A375 (cell line): Measurements from ENCODE around the gene RBP5. TPM values are rescaled to one million over a fixed set of nuclear protein-coding genes. Genes with fewer than 3 reads are reported as not detected.

Experiments
- small RNA-seq: library from RNA; depleted of rRNA; stranded (forward); fragments of <200 nt; gene quantifications from one replicate; pipeline ENCODE3, GENCODE V24; 2014
- total RNA-seq: library from RNA; depleted of rRNA; stranded (reverse); fragments of >200 nt; shearing (Covaris generic); gene quantifications from 2 replicates; pipeline ENCODE4 v1.2.3, GENCODE V29; 2014; rRNA removed

The RBP5 gene, protein sequence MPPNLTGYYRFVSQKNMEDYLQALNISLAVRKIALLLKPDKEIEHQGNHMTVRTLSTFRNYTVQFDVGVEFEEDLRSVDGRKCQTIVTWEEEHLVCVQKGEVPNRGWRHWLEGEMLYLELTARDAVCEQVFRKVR
- not detected in 2 replicates for total RNA-seq

DNA sequence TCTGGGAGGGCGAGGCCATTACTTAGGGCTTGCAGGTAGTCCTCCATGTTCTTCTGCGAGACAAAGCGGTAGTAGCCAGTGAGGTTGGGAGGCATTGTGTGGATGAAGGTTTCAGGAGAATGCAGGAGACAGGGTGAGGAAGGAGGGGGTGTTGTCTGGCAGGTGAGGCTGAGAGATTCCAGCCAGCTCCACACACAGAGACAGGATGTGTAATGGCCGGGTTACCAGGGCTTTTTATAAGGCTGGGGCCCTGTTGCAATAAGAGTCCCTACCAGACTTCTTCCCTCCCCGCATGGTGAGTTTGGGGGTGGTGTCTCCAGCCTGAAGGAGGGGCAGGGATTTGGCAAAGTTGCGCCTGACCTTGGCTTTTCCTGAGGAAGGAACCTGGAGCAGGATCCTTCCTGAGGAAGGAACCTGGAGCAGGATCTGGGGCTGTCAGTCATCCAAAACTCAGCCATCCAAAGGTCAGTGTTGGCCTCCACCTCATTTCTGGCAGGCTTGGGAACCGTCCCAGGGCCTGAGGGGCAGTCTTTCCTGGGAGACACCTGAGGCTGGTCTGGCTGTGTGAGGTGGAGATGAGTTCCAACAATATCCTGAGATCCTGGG, at the start of gene RBP5:
TSS of gene RBP5 (minus strand) at position 209 of the 606 bp plus-strand sequence. CDS start at position 95, 114 bp downstream.

DNA sequence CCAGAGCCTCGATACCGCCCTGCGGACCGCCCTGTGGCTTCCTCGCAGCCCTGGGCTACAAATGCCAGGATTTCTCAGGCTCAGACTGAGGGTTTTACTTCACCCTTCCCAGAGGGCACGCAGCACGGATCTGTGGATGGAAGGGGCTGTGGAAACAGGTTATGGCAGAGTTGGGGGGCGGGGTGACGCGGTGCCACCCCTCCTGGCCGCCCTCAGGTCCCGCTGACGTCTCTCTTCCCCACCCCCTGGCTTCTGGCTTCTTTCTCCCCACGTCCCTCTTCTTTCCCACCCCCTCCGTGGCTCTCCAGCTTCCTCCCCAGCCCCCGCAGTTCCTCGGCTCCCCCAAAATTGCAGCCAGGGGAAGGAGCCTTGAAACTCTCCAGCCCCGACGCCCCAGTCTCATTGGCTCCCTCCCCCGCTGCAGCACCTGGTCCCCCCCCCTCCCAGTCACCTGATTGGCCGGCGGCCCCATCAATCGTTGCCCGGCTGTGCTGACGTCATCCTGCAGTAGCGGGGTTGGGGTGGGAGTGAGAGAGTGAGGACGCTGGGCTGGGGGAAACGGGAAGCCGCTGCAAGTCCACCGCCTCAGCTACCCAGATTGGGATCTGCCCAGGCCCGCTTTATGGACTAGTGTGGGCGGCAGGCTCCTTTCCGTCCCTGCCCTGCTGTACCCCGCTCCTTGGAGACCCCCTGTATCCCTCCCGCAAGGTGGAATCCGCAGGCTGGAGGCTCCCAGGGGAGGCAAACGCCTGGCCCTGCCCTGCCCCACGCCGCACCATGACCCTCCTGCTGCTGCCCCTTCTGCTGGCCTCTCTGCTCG, 1.4 kb upstream of the RBP5 start, which contains the start of gene CLSTN3:
TSS of gene CLSTN3 (plus strand) at position 500 of the 820 bp plus-strand sequence. CDS start at position 778, 278 bp downstream.

DNA sequence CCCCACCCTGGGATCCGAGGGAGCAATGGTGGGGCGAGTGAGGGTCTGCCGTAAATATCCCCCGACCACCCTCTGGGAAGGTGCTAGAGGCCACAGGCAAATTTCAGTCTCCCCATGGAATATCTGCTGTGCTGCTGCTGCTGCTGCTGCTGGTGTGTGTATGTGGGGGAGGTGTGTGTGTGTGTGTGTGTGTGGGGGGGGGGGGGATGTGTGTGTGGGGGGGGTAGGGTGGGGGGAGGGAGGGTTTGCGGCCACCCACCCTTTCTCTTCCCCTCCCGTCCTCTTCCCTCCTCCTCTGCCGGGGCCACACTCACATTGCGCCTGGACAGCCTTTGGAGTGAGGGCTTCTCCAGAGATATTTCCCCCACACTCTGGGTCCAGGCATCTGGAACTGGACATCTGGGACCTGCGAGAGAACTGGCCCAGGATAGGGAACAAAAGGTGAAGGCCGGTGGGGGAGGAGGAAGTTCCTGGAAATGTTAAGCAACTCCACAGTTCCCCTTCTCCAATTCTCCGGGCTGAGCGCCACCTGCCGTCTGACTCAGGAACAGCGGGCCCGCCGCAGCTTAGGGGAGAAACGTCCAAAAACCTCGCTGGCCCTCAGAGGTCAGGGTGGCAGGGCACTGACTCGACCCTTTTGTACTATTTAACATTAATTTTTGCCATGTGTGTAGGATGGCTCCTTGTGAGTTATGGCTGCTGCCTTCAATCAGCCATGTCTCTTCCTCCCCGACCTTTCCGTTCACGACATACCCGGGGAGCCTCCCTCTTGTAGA, 19.7 kb downstream of the RBP5 start, which contains the start of gene C1RL:
TSS of gene C1RL (minus strand) at position 419 of the 776 bp plus-strand sequence. CDS start at position 385, 34 bp downstream.

DNA sequence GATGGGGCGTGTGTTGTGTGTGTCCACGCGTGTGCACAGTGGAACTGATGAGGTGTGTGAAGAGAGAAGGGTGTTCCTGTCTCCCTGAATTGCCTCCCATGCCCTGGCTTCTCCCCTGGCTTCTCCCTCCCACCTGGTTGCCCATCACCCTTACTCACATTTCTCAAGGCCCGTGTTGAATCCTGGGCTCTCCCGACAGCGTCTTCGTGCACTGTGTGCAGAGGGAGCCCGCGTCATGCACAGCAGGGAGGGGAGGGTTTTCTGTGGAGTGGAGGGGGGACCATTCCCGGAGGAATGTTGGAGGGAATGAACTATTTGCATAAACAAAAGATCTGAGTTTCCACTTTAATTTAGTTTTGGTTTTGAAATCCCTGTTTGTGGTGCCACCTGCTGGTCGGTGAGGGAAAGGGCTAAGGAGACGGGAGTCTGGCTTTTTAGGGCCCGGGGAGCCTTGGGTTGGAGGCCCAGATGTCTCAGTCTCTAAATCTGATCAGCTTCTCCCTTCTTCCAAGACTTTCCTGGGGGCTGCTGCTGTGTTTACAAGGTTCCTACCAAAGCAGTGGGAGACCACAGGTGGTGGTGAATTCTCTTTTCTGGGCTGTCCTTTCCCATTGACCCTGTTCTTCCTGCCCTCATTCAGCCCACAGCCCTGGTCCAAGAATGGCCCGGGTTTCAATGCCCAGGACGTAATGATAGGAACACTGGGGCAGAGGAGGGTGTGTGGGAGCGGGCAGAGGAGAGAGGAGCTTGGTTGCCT, 36.3 kb downstream of the RBP5 start, which contains the start of gene C1R:
TSS of gene C1R (minus strand) at position 217 of the 757 bp plus-strand sequence. CDS start at position 160, 57 bp downstream.

Small RNAs within 50 kb of the gene (small RNA-seq; reads per million reads assigned to genes)
- not detected for gene RNU6-485P

Other genes starting within 250 kb of the RBP5 start
- gene LRRC23, start 224.1 kb downstream of the RBP5 start, total RNA-seq, result 12.7 and 15.2 TPM in 2 replicates
- 19.2 and 23.8 TPM in 2 replicates for gene ENO2, start 214.3 kb downstream of the RBP5 start, total RNA-seq
- gene ATN1, start 200.9 kb downstream of the RBP5 start, total RNA-seq, result 29.4 and 29.8 TPM in 2 replicates
- gene RNU7-1, start 185.1 kb downstream of the RBP5 start, total RNA-seq, result not detected in 2 replicates
- 295 and 346 TPM in 2 replicates for gene C12orf57, start 184.9 kb downstream of the RBP5 start, total RNA-seq
- gene PTPN6, start 177.5 kb downstream of the RBP5 start, total RNA-seq, result 0.88 and 2.8 TPM in 2 replicates
- gene PHB2, start 158.2 kb downstream of the RBP5 start, total RNA-seq, result 604 and 712 TPM in 2 replicates
- gene EMG1, start 158.0 kb downstream of the RBP5 start, total RNA-seq, result 154 and 183 TPM in 2 replicates
- 21.9 and 22.5 TPM in 2 replicates for gene LPCAT3, start 110.4 kb downstream of the RBP5 start, total RNA-seq
- gene C1S, start 68.2 kb downstream of the RBP5 start, total RNA-seq, result 1.2 and 4.3 TPM in 2 replicates
- gene C1R, start 36.4 kb downstream of the RBP5 start, total RNA-seq, result 4.4 and 5.3 TPM in 2 replicates
- 11.7 and 13.2 TPM in 2 replicates for gene C1RL, start 19.7 kb downstream of the RBP5 start, total RNA-seq
- 8.5 and 10.1 TPM in 2 replicates for gene CLSTN3, start 1.5 kb upstream of the RBP5 start, total RNA-seq
- gene PEX5, start 60.8 kb upstream of the RBP5 start, total RNA-seq, result 22.4 and 29.3 TPM in 2 replicates
- not detected in 2 replicates for gene ACSM4, start 175.2 kb upstream of the RBP5 start, total RNA-seq